Non-pigmented ciliary epithelial cell (primary cell): Measurements from ENCODE around the gene TAB2.
"Not testable (repeated sequence)": the region's sequence is repeated elsewhere in the genome, so short reads cannot be mapped to it uniquely, and the experiment has no call there.

Experiments
- DNase-seq: peaks from one replicate; pipeline ENCODE4 v3.0.0-alpha.2; 2010; ENCODE audit warnings: low read depth

Gene TAB2

GRCh38 chr6:149444360-149445094, 127.0 kb downstream of the TAB2 start:
- DNase-seq: not testable (repeated sequence)

GRCh38 chr6:149445095-149445466, 127.6 kb downstream of the TAB2 start:
- no peak for DNase-seq

GRCh38 chr6:149445573-149445972, 128.1 kb downstream of the TAB2 start:
- no peak for DNase-seq

GRCh38 chr6:149446791-149447376, 129.4 kb downstream of the TAB2 start:
- no peak for DNase-seq

GRCh38 chr6:149448821-149449453, 131.4 kb downstream of the TAB2 start:
- DNase-seq: no peak

- DNase-seq: no peak
Measured at GRCh38 chr6:149449831-149450678, 132.5 kb downstream of the TAB2 start.

GRCh38 chr6:149450679-149451375, 133.3 kb downstream of the TAB2 start:
- DNase-seq: no peak

- no peak for DNase-seq
Measured at GRCh38 chr6:149451376-149452036, 134.0 kb downstream of the TAB2 start.

- no peak for DNase-seq
Measured at GRCh38 chr6:149452037-149452939, 134.8 kb downstream of the TAB2 start.

- no peak for DNase-seq
Measured at GRCh38 chr6:149453597-149454345, 136.3 kb downstream of the TAB2 start.

GRCh38 chr6:149454346-149454848, 136.9 kb downstream of the TAB2 start:
- DNase-seq: no peak

GRCh38 chr6:149455031-149455732, 137.7 kb downstream of the TAB2 start:
- no peak for DNase-seq

- DNase-seq: no peak
Measured at GRCh38 chr6:149456311-149457021, 139.0 kb downstream of the TAB2 start.

GRCh38 chr6:149457316-149457884, 139.9 kb downstream of the TAB2 start:
- DNase-seq: no peak

- no peak for DNase-seq
Measured at GRCh38 chr6:149458196-149458595, 140.7 kb downstream of the TAB2 start.

- no peak for DNase-seq
Measured at GRCh38 chr6:149458806-149459205, 141.3 kb downstream of the TAB2 start.

GRCh38 chr6:149459761-149460160, 142.2 kb downstream of the TAB2 start:
- DNase-seq: no peak

GRCh38 chr6:149460249-149460648, 142.7 kb downstream of the TAB2 start:
- not testable (repeated sequence) for DNase-seq
